Measurements from ENCODE around the gene INF2.

INF2 gene

GRCh38 chr14:104691546-104692260 lies 2.3 kb downstream of the INF2 start:
- DNase-seq, result no peak

GRCh38 chr14:104692261-104692938 lies 3.0 kb downstream of the INF2 start:
- no peak for DNase-seq

DNA sequence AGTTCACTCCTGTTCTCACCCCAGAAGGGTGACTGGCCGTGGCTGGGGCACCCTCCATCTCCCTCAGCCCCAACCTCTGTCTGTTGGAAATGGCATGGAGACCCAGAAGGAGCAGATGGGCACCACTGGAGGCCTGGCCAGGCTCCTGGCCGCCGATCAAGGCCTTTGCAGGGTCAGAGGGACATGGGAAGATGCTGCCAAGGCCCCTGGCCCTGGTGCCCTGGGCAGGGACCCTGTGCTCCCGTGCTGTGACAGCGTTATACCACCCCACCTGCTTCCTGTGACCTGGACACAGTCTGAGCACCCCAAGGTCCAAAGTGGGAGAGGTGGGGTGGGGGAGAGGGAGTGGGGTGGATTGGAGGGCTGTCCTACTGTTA lies 3.5 kb downstream of the INF2 start:
- no peak for DNase-seq

- no peak for DNase-seq
These were observed 4.3 kb downstream of the INF2 start for GRCh38 chr14:104693482-104694431.

DNA sequence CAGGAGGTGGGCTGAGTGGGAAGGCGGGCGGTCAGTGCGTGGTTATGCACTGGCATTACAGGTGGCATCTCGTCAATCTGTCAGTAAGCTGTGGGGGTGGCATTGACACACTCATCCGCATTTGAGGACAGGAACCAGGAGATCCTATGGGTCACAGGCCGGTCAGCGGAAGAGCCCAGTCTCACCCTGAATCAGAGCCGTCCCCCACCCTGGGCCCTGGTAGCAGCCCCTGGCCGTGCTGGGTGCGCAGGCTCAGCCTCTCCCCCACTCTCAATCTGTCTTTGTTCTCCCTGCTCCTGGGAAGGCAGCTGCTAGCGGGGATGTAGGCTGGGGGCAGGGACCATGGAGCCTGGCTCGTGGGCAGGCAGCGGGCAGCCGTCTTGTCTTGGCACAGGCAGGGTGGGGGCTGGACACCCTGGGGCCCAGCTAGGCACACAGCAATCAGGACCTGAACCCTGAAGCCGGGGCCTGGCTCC lies 5.1 kb downstream of the INF2 start:
- DNase-seq, result no peak

DNA sequence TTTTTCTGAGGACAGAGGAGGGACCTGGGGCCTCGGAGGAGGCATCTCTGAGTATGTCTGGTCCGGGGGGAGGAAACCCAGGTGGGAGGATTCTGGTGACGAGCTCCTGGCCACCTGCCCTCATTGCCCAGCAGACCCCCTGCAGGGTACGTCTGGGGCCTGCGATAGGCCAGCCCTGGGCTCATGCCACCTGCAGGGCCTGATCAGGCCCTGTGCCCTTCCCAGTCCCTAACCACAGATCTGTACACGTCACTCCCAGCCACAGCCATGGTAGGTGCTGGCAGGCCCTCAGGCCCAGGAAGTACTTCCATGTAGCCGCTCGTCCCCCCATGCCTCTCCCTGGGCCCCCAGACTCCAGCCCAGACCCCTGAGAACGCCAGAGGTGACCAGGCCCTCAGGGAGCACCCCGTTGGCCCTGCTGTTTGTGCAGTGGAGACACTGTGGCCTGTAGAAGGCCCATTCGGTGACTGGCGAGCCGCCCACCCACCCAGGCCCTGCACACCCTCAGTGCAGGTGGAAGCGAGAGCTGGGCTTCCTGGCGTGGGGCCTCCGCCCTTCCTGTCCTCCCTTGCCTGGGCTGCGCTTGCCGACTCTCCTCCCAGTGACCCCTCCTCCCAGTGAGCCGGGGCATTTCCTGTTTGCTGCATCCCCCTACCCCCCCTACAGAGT lies 5.7 kb downstream of the INF2 start:
- no peak for DNase-seq

GRCh38 chr14:104695660-104696000 lies 6.2 kb downstream of the INF2 start:
- DNase-seq, result no peak

- no peak for DNase-seq
These were observed 7.4 kb downstream of the INF2 start for GRCh38 chr14:104696671-104697316.

DNA sequence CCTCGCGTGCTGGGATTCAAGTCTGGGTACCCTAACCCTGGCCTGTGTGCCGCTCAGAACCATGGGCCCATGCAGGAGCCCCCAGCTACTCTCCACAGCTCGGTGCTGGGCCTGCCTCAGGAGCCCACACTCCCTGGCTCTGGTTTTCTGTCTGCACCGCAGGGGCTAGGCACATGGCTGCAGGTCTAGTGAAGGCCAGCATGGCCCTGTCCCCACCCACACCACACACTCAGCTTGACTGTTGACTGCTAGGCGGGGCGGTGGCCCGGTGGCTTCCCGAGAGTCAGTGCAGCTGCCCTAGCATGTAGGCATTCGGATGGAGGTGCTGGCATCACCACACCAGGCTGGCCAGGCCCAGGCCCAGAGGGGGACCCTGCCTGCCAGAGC lies 7.9 kb downstream of the INF2 start:
- DNase-seq, result no peak

- no peak for DNase-seq
These were observed 8.6 kb downstream of the INF2 start for GRCh38 chr14:104697892-104698583.

DNA sequence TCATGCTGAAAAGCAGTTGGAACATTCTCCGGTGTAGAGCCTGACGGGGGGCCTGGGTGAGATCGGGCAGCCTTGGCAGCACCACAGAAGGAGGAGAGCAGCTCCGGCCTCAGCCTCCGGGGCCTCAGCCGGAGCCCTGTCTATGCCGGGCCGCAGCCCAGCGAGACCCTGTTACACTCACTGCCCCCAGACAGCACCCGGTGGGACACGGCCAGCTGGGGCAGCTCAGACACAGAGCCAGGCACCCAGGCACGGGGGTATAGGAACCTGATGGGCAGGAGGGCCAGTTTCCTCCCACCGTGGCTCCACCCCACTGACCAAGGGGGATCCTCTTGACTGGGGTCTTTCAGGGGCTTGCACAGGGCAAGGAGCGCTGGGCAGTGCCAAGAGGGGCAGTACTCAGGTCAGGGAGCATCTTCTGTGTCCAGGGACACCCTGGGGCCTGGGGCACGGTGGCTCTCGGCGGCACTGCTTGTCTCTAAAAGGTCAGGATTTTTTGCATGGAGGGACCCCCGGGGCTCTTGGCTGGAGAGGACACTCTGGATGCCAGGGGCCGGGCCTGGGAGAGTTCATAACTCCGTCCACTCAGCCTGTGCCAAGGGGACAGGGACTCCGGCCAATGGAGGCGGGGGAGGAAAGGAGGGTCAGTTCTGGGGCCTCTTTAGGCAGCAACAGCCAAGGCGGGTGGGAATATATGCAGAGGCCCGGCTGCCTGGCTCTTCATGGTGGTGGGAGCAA lies 9.4 kb downstream of the INF2 start:
- DNase-seq, result no peak

DNA sequence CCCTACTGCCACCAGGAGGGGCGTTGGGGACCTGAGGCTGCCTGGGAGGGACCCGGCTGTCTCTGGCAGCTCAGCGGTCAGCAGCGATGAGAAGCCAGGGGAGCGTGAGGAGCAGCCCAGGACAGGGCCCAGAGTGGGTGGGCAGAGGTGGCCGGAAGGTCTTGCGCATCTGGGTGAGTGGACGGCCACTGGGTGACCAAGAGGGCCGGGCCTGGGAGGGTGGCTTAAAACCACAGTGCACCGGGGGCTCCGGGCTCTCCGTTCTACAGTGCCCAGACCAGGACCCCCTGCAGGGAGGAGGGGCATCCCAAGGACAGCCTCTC lies 10.0 kb downstream of the INF2 start:
- no peak for DNase-seq

DNA sequence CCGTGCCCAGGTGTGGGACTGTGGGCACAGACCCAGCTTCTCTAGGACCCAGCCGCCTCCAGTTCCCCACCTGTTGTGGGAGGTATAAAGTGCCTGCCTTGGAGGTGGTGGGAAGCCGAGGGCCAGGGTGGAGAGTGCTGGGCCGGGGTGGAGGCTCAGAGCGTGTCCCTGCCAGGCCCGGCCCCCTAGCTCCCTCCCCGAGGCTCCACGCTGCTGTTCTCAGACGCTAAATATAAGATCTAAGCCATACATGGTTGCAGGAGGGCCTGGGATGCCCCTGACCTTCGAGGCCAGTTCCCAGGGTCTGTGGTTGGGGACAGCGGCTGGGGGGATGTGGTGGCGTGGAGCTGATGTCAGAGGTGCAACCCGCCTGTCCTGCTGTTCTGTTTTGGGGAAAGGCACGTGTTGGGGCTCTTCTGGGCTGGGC lies 10.8 kb downstream of the INF2 start:
- DNase-seq, result no peak

- DNase-seq, result no peak
These were observed 11.4 kb downstream of the INF2 start for GRCh38 chr14:104700747-104701217.

DNA sequence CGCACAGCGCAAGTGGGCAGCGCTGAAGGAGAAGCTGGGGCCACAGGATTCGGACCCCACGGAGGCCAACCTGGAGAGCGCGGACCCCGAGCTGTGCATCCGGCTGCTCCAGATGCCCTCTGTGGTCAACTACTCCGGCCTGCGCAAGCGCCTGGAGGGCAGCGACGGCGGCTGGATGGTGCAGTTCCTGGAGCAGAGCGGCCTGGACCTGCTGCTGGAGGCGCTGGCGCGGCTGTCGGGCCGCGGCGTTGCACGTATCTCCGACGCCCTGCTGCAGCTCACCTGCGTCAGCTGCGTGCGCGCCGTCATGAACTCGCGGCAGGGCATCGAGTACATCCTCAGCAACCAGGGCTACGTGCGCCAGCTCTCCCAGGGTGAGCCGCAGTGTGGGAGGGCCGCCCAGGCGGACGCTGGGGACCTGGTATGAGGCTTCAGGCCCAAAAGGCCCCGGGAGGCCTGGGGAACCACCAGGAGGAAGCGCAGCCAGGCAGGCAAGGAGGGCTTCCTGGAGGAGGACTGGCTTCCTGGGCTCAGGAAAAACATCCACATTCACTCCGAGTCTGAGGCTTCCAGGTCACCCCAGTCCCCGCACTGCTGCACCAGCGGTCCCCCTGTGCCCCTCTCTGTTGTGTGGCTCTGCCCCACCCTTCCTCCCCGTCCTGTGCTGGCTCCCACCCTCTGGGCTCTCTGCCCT lies 12.1 kb downstream of the INF2 start:
- DNase-seq, result no peak

DNA sequence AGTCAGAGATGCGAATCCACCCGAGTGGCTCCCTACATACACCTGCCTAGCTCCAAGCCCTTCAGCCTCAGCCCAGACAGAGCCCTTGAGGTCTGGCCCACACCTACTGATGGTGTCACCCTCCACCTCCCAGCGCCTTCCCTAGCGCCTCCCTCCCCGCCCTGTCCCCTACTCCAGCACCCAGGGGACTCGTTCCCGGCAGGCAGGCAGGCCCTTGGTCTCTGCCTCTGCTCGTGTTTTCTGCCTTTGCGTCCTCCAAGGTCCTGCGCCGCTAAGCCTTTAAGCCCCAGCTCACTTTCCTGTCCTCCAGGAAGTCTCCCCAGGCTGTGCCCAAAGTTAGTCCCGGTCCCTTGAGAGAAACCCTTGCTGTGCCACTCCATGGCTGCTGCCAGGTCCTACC lies 12.7 kb downstream of the INF2 start:
- no peak for DNase-seq

- DNase-seq, result no peak
These were observed 13.3 kb downstream of the INF2 start for GRCh38 chr14:104702673-104703072.

DNA sequence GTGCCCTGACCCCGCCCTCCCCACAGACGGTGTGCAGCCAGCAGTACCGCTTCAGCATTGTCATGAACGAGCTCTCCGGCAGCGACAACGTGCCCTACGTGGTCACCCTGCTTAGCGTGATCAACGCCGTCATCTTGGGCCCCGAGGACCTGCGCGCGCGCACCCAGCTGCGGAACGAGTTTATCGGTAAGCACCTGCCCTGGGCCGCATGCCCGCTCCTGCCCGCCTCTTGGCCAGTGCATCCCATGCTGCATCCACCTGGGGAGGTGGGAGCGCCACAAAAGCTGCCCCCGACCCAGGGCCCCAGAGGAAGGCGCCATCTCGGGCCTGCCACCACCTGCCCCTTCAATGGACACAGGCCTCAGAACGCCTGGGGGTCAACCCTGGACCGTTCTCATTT lies 13.9 kb downstream of the INF2 start:
- no peak for DNase-seq

DNA sequence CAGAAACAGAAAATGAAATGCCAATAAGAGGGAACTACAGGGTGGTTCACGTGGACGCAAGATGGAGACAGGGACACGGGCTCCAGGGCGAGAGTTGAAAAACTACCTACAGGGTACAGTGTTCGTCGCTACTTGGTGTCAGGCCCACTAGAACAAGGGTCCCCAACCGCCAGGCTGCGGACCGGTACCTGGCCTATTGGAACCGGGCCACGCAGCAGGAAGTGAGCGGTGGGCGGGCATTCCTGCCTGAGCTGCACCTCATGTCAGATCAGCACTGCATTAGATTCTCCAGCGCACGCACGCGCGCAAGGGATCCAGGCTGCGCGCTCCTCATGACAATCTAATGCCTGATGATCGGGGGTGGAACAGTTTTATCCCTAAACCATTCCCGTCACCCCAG lies 14.8 kb downstream of the INF2 start:
- DNase-seq, result no peak

GRCh38 chr14:104705340-104706047 lies 16.1 kb downstream of the INF2 start:
- no peak for DNase-seq

Measured in NCI-H1930 (cell line).